Fibroblast of skin of back (primary cell): ENCODE results near the gene S100PBP.

Experiments
- DNase-seq: peaks from one replicate; pipeline ENCODE4 v3.0.0-alpha.2; 2013

S100PBP gene

DNA sequence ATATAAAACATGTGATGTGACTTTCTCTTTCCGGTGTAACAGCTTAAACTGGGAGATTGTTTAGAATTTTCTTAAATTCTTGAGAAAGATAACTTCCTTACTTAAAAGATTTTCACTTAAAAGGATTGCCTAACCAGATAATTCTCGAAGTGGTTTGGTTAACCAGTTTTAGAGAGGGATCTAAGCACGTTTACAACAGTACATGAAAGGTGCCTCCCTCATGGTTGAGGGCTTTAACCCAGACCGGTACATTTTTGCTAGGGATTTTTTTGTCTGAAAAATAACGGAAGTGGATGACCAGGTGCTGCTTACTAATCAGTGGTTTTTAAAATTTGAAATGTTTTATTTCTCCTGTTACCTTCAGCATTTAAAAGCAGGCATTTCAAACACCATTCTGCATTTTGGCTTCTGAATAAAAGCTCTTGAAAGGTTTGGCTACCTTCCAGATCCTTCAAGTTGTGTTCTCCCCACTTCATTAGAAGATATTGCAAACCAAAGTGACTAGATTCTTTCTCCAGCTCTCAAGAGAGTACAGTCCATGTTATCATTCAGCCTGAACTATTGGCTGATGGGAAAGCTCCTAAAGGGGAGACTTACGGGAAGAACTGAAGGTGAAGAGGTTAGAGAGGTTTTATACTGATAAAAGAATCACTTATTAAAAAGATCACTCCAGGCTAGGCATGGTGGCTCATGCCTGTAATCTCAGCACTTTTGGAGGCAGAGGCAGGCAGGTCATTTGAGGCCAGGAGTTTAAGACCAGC, 12.8 kb downstream of the S100PBP start:
- DNase-seq, result no peak

DNA sequence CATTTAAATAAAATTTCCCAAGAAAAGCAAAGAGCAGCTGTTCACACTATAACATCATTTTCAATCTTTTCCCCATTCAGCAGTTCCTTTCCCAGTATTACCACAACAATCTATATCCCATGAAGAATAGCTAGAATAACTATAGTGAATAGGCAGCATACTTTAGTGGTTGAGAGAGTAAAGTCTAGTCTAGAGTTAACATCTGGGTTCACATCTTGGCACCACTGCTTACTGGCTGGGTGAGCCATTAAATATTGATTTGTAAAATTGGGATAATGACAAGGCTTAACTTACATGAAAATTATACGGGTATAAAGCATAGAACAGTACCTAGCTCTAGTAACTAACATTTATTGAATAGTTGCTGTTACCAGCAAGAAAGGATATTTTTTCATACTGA, 14.4 kb downstream of the S100PBP start:
- DNase-seq, result no peak

- no peak for DNase-seq
Measured at GRCh38 chr1:32848354-32849063, 31.1 kb downstream of the S100PBP start.

DNA sequence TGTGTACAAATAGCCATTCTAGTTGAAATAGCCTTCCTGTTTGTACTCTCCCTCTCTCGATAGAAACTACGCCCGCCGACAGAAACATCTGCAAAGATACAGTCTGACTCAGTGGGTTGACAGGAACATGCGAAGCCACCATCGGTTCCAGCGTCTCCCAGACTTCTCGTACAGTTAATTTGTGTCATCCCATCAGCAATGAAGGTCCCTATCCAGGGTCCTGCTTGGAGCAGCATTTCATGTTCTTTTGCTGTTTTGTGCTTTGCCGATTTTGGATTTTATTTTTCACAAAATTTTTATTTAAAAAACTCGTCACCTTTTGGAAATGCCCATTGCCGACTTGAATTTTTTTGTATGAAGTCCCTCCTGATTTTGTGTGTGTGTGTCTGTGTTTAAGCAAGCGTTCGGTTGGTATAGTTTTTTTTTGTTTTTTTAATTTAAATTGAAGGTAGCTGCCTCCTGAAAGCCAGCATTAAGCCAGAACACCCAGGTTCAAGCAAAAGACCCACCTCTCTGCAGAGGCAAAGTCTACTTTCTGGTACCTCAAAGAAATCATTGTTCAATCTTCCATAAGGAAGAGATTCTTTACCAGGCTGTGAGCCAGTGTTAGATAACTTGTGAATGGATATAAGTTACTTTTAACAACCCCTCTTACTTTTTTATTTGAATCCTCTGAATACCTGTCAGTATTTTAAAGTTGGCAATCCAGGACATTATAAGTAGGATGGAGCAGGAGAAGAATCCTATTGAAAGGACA, 38.6 kb downstream of the S100PBP start:
- DNase-seq, result no peak

GRCh38 chr1:32858136-32858535, 40.7 kb downstream of the S100PBP start:
- no peak for DNase-seq

GRCh38 chr1:32858791-32859190, 41.3 kb downstream of the S100PBP start:
- DNase-seq, result no peak

DNA sequence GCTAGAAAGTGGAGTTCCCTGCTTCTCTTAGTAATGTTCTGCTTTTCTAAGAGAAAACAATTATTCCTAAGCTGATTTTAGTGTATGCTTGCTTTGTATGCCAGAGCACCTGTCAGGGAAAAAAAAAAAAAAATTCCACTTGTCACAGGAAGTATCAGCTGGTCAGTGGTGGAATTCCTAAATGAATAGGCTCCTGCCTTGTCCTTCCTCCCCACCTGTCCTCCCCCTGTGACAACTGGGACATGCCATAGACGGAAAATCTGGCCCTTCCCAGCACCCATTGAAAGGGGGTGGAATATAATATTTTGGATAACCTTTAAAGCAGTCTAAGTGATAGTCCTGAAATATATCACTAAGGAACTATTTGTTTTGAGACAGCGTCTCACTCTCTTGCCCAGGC, 42.5 kb downstream of the S100PBP start:
- DNase-seq, result no peak

DNA sequence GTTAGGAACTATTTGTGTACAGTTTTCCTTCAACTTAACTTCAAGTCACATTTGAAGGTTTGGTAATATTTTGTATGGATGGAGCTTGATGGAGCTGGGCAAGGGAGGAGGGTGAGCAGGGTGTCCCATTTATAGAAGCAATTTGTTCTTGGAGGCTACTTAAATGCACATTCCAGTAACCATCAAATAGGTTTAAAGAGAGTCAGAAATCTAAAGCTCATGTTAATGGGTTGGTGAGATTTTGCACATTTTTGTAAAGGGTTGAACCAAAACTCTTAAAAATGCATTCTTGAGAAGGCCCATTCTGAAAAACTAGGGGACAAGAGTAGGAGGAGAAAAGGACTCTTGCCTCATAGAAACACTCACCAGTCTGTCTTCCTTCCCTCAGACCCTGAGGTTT, 43.1 kb downstream of the S100PBP start:
- DNase-seq, result no peak

DNA sequence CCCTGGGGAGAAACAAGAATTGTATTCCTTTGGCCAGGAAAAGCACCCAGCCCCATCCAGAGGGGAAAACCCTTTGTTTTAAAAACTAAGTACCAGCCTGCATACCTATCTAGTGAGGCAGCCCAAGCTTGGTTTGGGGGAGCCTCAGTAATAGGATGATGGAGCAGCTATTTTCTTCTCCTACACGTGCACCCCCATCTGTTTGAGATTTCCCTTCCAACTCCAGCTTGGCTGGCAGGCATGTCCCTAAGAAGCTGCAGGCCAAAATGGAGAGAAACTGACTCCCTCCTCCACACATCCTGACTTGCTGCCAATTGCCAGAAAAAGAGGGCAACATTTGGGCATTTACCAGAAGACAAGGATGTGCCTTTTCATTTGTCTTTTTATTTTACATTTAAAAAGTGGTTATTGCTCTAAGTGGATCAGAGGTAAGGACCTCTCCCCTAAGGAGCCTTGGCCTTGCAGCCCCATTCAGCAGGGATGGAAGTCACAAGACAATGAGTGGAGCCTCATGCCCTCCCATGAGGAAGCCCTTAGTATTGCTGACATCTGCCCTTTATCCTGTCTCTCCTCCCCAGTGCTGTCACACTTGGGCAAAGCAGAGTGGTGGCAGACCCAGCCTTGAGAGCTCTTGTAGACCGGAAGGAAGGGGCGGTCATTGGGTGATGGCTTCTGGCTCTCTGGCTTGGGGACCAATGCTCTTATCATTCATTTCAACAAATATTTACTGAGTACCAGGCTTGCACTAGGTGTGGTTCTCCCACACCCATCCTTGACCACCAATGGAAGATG, 44.6 kb downstream of the S100PBP start:
- DNase-seq, result no peak

DNA sequence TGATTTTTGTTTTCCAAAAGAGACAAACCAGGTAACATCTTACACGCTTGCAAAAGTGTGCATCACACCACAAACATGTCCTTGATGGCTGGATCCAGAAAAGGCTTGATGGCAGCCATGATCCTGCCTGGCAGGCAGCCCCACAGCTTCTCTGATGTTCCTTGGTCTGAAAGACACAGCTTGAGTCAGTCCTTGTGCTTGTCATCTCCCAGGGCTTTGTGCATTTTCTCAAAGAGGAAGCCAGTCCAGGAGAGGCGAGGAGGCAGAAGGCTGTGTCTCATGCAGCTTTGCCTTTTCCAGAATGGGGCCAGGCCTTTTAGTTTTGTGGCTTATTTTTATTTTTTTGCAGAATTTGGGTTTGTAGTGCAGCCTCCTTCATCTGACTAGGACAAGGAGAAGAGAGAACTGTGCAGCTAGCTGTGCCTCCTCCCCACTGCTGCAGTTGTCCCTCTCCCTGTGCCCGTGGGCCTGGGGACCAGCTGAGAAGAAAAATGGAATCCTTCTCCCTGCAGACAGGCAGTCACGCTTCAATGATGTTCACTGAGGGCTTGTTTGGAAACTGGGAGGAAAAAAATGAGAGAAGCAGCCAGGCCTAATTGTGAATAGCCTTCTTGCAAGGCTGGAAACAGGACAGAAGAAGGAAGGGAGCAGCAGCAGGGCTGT, 45.9 kb downstream of the S100PBP start:
- no peak for DNase-seq

DNA sequence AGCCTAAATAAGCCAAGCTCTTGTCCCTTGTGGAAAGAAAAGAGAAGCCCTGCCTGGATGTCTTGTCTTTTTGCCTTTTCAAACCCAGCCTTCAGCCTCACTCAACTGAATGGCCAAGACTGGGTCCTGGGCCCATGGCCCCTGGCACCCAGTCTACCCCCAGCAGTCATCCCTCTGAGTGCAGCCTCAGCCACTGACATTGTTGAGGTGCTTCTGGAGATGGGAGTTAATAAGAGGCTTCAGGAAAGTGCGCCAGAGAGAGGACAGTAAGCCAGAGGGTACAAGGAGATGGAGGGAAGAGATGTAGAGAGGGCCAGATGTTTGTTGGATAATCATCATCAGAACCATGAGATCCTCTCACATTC, 46.4 kb downstream of the S100PBP start:
- DNase-seq, result no peak

GRCh38 chr1:32864375-32865019, 47.0 kb downstream of the S100PBP start:
- no peak for DNase-seq

DNA sequence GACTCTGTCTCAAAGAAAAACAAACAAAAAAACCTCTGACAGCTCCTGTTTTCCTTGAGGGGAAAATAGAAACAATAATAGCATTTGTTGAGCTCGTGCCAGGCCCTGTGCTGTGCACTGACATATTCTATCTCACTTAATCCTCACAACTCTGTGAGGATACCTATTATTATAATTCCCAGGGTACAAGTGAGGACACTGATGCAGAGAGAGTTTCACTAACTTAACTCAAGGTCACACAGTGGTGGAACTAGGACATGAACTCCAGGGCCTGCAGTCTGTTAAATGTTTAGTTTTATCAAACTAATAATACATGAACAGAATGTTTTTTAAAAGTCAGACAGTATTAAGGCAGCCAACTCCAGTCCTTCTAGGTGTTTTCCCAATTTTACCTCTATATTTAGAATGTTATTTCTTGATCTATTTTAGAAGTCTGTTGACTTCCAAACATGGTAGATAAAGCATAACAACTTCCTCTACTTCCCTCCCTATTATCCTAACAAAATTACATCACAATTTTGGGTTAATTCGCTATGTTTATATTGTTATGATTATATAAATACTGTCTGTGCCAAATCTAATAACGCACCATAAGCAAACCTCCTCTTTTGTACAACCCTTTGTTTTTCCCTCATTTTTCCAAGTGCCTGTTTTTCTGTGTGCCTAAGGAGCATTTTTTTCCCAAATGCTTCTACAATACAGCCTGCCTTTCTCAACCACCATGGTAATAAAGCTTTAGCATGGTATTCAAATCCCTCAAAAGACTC, 48.4 kb downstream of the S100PBP start:
- DNase-seq, result no peak

GRCh38 chr1:32867151-32867550, 49.7 kb downstream of the S100PBP start:
- no peak for DNase-seq

DNA sequence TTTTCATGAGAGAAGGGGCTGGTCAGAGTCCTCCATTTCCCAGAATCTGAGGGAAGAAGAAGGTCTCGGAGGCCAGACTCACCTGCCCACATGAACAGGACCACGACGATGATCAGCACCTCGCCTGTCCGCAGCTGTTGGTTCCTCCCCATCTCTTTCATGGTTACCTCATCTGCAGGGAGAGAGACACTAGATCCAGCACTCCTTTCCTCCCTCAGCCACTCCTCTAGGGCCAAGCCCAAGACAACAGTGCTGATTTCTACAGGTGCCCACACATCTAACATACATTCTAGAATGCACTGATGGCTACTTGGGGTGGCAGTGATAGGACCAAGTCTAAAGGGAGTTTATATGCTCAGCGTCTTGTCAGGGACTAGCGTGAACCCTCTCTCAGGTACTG, 50.2 kb downstream of the S100PBP start:
- DNase-seq, result no peak

DNA sequence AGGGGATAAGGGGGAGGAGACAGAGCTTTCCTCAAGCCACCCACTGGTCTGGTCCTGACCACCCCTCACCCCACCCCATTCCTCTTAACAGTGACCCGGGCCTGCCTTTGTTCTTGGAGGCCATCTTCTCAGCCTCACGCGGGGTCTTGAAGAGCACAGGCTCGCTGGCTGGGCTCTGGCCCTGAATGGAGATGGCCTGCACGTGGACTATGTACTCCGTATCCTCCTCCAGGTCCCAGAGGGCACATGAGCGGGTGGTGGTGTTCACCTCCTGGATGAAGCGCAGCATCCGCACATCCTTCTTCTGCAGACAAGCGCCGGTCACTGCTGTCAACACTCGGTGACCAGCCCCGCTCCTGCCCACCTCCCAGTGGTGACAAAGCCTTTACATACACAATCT, 50.6 kb downstream of the S100PBP start:
- DNase-seq, result no peak

GRCh38 chr1:32868806-32869455, 51.5 kb downstream of the S100PBP start:
- no peak for DNase-seq

DNA sequence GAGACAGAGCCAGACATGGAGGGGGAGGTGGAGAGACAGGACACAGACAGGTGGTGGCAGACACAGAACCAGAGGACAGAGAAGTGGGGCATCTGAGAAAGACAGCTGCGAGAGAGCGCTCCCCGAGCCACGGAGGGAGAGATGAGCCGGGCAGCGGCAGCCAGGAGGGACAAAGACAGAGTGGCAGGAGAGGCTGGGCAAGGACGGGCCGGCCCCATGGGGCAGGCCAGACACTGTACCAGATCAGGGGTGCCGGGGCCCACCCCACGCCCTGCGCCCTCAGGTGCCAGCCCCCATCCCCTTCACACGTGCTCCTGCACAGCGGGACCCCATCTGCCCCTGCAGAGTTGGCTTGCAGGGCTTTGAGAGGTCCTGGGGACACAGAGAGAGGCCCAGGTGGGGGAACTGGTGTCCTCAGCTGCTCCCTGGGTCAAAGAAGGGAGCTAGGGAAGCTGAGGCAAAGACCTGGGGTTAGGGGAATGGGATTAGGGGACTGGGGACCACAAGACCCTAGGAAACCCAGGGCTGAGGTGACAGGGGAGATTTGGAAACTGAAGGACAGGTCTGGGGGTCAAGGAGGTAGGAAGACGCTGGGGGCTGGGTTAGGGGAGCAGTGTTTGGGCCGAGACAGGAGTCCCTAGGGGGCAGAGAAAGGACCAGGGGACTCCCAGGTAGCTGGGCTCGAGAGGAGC, 52.6 kb downstream of the S100PBP start:
- DNase-seq, result no peak

- DNase-seq, result peak; percentile 50
Measured at GRCh38 chr1:32870615-32871363, 53.3 kb downstream of the S100PBP start, which contains the start of gene FNDC5. FNDC5 (minus strand) TSS chr1:32870912.
